ENCODE data around the gene ERC2. TPM values are rescaled to one million over a fixed set of nuclear protein-coding genes. Genes with fewer than 3 reads are reported as not detected.

ERC2 gene
- total RNA-seq, 4 donors from 2014 or later, result 0.81 to 2.9 (median 1.6) TPM

- 42 to 67% methylated on average over 2 of the region's 2 CpGs for WGBS, 2 donors (ENCODE audit: low coverage in 1 of 2)
- no peaks in the 10 kb centered on the region for H3K36me3 ChIP-seq
- TF ChIP-seq POLR2A (IDR thresholded peaks at IDR 0.05) (no peak), POLR2AphosphoS5 (IDR thresholded peaks at IDR 0.05) (no peak)
Measured at GRCh38 chr3:55541456-55541855, 926.8 kb downstream of the ERC2 start.

GRCh38 chr3:55541016-55541415, 927.3 kb downstream of the ERC2 start:
- Histone ChIP-seq H3K27ac (no peak overlapping the region), H3K27me3 (no peaks in the 10 kb centered on the region), H3K36me3 (no peaks in the 10 kb centered on the region), H3K4me3 (no peak overlapping the region), H3K4me1 (no peaks in the 10 kb centered on the region), H3K9me3 (no peaks in the 10 kb centered on the region)
- no peak for ATAC-seq
- 40 to 71% methylated on average over 1 of the region's 3 CpGs for WGBS, 2 donors (ENCODE audit: low coverage in 1 of 2)
- TF ChIP-seq POLR2AphosphoS5 (IDR thresholded peaks at IDR 0.05) (no peak), POLR2A (IDR thresholded peaks at IDR 0.05) (no peak), EP300 (IDR thresholded peaks at IDR 0.05) (no peak)
- TF ChIP-seq, protein P1, sequence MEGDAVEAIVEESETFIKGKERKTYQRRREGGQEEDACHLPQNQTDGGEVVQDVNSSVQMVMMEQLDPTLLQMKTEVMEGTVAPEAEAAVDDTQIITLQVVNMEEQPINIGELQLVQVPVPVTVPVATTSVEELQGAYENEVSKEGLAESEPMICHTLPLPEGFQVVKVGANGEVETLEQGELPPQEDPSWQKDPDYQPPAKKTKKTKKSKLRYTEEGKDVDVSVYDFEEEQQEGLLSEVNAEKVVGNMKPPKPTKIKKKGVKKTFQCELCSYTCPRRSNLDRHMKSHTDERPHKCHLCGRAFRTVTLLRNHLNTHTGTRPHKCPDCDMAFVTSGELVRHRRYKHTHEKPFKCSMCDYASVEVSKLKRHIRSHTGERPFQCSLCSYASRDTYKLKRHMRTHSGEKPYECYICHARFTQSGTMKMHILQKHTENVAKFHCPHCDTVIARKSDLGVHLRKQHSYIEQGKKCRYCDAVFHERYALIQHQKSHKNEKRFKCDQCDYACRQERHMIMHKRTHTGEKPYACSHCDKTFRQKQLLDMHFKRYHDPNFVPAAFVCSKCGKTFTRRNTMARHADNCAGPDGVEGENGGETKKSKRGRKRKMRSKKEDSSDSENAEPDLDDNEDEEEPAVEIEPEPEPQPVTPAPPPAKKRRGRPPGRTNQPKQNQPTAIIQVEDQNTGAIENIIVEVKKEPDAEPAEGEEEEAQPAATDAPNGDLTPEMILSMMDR (IDR thresholded peaks at IDR 0.05), result no peak

More at GRCh38 chr3:55541456-55541855, 926.8 kb downstream of the ERC2 start:
- ATAC-seq, result no peak
- H3K4me3 ChIP-seq, result no peak overlapping the region
- no peak overlapping the region for H3K27ac ChIP-seq
- H3K9me3 ChIP-seq, result no peaks in the 10 kb centered on the region
- H3K4me1 ChIP-seq, result no peaks in the 10 kb centered on the region
- H3K27me3 ChIP-seq, result no peaks in the 10 kb centered on the region

- no peak overlapping the region for H3K27ac ChIP-seq
- H3K4me3 ChIP-seq, result no peak overlapping the region
- no peaks in the 10 kb centered on the region for H3K4me1 ChIP-seq
- H3K27me3 ChIP-seq, result no peaks in the 10 kb centered on the region
- no peaks in the 10 kb centered on the region for H3K36me3 ChIP-seq
- 78 to 90% methylated on average over 2 to 5 of the region's 5 CpGs for WGBS, 2 donors (ENCODE audit: low coverage in 1 of 2)
- no peaks in the 10 kb centered on the region for H3K9me3 ChIP-seq
- no peak for TF ChIP-seq POLR2A (IDR thresholded peaks at IDR 0.05)
- TF ChIP-seq, protein P1 (IDR thresholded peaks at IDR 0.05), result no peak
- no peak for ATAC-seq
Measured at GRCh38 chr3:55540579-55540978, 927.7 kb downstream of the ERC2 start.

- no peaks in the 10 kb centered on the region for H3K36me3 ChIP-seq
- H3K4me3 ChIP-seq, result no peak overlapping the region
- no peaks in the 10 kb centered on the region for H3K9me3 ChIP-seq
- no peaks in the 10 kb centered on the region for H3K4me1 ChIP-seq
- TF ChIP-seq, protein P1 (IDR thresholded peaks at IDR 0.05), result no peak
- TF ChIP-seq EP300 (IDR thresholded peaks at IDR 0.05), result no peak
- TF ChIP-seq POLR2AphosphoS5 (IDR thresholded peaks at IDR 0.05), result no peak
- TF ChIP-seq POLR2A (IDR thresholded peaks at IDR 0.05), result no peak
- no peak overlapping the region for H3K27ac ChIP-seq
- ATAC-seq, result no peak
- H3K27me3 ChIP-seq, result no peaks in the 10 kb centered on the region
- WGBS, 2 donors (ENCODE audit: low coverage in 1 of 2), result 86 to 94% methylated on average over 2 to 3 of the region's 4 CpGs
Measured at GRCh38 chr3:55538158-55538557, 930.1 kb downstream of the ERC2 start.

DNA sequence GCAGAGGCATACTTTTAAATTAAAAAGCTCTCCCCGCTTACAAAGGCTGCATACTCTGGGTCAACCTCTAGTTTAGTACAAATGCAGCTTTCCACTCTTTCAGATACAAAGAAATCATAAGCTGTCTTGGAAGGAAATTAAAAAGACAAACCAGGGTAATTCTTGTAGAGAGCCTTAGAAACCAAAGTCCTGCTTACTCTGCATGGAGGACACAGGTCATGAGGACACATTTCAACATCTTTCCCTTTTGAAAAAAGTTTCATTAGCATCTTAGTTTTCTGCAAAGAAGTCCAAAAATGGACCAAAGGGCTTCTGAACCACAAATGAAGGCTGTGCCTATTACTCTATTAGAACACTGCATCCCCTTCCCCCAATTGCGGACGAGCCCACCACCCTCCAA, 930.7 kb downstream of the ERC2 start:
- H3K27me3 ChIP-seq, result no peaks in the 10 kb centered on the region
- no peak for ATAC-seq
- WGBS, 2 donors (ENCODE audit: low coverage in 1 of 2), result 93 to 100% methylated on average over 1 to 3 of the region's 3 CpGs

More for the DNA sequence above, 930.7 kb downstream of the ERC2 start:
- H3K36me3 ChIP-seq, result no peaks in the 10 kb centered on the region
- H3K4me1 ChIP-seq, result no peaks in the 10 kb centered on the region
- no peak for TF ChIP-seq EP300 (IDR thresholded peaks at IDR 0.05)
- TF ChIP-seq, protein P1 (IDR thresholded peaks at IDR 0.05), result no peak
- TF ChIP-seq POLR2A (IDR thresholded peaks at IDR 0.05), result no peak
- TF ChIP-seq POLR2AphosphoS5 (IDR thresholded peaks at IDR 0.05), result no peak
- no peaks in the 10 kb centered on the region for H3K9me3 ChIP-seq
- H3K4me3 ChIP-seq, result no peak overlapping the region
- H3K27ac ChIP-seq, result no peak overlapping the region
